LNCAP (cell line): ENCODE data around the gene CUBN.

ENCODE experiments used
- CTCF ChIP-seq: fragments of 450-650 bp; IDR thresholded peaks from 2 replicates; pipeline ENCODE4 v1.5.1; 2017; ENCODE audit warnings: mild to moderate bottlenecking

Gene CUBN

GRCh38 chr10:17009212-17009700 lies 120.4 kb downstream of the CUBN start:
- no peak for TF ChIP-seq CTCF

- TF ChIP-seq CTCF = no peak
These were observed 122.2 kb downstream of the CUBN start for GRCh38 chr10:17007418-17007770.

- TF ChIP-seq CTCF = no peak
These were observed 122.8 kb downstream of the CUBN start for GRCh38 chr10:17006631-17007417.

- TF ChIP-seq CTCF = no peak
These were observed 123.7 kb downstream of the CUBN start for GRCh38 chr10:17005621-17006566.

GRCh38 chr10:17004801-17005380 lies 124.7 kb downstream of the CUBN start:
- TF ChIP-seq CTCF = no peak

- TF ChIP-seq CTCF = no peak
These were observed 125.8 kb downstream of the CUBN start for GRCh38 chr10:17003651-17004286.

GRCh38 chr10:17003151-17003550 lies 126.5 kb downstream of the CUBN start:
- no peak for TF ChIP-seq CTCF
